UCSD-AML1 (cell line): ENCODE data around the gene BAX.

Source experiments
- DNase-seq: peaks from one replicate; lab custom pipeline; 2025; ENCODE audit not compliant: unreplicated experiment; lab: John Stamatoyannopoulos, UW

Gene BAX

DNA sequence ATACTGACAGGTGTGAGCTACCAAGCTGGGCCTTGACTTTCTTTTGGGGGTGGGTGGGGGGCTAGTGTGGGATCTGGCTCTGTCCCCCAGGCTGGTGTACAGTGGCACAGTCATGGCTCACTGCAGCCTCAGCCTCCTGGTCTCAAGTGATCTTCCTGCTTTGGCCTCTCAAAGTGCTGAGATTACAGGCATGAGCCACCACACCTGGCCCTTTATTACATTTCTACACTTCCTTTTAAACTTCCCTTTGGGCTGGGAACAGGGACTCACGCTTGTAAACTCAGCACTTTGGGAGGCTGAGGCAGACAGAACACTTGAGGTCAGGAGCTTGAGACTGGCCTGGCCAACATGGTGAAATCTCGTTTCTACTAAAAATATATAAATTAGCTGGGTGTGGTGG, 22.4 kb downstream of the BAX start:
- DNase-seq = no peak

DNA sequence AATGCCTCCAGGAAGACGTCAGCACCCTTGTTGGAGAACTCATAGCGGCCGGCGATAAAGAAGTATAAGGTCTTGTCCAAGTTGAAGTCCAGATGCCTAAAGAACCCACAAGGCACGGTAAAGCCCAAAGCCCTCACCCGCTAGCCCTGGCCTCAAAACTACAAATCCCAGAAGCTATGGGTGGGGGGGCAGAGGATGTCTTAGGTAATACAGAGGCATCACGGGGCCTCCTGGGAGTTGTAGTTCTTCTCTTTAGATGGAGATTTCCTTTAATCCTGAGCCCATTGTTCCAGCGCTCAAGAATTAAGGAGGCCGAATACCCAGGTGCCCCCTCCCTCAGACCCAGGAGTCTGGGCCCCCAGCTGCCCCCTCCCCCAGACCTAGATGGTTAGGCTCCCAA, 27.6 kb downstream of the BAX start:
- DNase-seq = no peak

DNA sequence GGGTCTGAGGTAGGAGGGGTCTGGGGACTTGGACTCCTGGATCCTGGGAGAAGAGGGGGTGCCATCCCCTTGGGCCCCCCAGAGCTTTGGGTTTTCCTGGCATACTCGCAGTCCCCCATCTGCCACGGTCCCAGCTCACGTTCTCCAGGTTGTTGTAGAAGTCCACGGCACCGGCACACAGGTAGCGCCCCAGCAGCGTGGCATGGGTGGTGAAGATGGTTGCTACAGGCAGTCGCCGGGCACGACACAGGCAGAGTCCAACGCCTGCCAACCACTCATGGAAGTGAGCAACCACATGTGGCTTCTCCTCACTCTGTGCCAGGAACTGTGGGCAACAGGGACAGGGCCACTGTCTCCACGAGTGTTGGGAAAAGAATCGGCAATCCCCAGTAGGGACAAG, 31.0 kb downstream of the BAX start:
- no peak for DNase-seq

DNA sequence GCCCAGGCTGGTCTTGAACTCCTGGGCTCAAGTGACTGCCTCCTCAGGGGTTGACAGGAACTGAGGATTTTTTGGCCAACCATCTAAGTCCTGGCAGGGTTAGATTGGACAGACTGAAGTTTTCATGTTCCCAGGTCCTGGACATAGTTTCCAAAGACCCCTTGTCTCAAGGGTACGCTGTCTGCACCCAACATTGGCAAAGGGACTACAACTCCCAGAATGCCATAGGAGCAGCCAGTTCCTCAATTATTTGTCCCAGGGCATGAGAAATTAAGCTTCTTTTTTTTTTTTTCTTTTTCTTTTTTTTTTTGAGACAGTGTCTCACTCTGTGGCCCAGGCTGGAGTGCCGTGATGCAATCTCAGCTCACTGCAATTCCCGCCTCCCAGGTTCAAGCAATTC, 31.5 kb downstream of the BAX start:
- no peak for DNase-seq

DNA sequence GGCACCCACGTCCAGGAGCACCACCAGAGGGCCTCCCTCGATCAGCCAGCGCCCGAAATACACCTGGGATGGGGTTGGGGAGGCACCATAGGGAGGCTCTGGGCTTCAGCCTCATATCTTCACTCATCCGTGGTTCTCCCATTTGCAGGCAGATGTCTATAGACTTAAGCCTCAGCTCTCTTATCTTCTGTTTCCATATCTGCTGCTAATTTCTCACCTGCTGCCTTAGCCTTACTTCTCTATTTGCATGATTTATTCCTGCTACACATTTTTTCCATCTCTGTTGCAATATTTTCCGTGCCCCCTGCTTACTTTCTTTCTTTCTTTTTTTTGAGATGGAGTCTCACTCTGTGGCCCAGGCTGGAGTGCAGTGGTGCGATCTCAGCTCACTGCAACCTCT, 32.6 kb downstream of the BAX start:
- DNase-seq = no peak

DNA sequence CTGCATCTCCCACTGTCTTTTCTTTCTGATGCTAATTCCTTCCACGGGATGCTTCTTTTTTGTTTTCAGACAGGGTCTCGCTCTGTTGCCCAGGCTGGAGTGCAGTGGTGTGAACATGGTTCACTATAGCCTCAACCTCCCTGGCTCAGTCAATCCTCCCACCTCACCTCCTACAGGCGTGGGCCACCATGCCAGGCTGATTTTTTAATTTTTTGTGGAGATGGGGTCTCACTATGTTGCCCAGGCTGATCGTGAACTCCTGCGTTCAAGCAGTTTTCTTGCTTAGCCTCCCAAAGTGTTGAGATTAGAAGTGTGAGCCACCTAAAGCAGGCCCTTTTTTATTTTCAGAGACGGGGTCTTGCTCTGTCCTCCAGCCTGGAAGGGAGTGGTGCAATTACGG, 33.6 kb downstream of the BAX start:
- no peak for DNase-seq

DNA sequence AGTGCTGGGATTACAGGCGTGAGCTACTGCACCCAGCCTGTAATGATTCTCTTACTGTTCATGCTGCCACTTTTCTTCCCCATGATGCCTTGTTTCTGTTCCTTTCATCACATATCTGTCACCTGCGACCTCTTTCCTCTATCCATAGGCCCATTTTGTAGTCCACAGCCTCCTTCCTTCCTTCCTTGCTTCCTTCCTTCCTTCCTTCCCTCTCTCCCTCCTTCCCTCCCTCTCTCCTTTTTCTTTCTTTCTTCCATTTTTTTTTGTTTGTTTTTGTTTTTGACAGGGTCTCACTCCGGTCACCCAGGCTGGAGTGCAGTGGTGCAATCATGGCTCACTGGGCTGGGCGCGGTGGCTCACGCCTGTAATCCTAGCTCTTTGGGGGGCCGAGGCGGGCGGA, 34.2 kb downstream of the BAX start:
- DNase-seq = no peak

DNA sequence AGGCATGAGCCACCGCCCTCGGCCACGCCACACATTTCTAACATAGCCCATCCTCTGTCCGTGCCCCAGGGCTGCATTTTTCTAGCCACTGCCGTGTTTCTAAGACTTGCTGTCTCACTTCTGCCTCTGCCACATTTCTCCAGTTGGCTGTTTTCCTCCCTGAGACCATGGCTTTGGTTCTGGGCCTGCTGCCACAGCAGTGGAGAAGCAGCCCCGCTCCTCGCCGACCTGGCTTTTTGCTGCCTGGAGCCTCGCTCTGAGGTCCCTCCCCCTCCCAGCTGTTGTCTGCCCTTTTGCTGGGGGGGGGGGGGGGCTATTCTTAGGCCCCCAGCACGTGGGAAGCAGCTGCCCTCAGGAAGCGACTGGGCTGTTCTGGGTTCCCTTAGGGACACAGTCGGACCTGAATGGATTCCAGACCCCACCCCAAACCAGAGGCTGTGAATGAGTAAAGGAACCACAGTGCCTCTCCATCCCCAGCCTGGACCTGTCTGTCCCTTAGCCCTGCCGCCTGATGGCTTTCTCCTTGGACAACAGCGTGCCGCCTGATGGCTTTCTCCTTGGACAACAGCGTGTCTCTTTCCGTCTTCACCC, 35.1 kb downstream of the BAX start:
- DNase-seq = no peak

DNA sequence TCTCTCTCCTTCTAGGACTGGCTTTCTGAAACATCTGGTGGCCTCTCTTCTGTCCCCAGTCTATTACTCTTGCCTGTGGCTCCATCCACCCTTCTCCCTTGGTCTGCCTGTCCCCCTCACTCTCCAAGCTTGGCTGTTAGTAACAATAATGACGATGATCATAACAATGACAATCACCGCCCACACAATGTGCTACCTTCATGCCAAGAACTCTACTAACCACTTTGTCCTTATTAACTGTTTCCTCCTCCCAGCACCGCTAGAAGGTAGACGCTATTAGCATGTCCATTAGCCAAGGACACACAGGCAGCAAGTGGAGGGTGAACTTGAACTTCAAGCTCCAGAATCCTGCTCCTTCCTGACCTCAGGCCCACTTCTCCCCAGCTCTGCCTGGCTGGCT, 35.7 kb downstream of the BAX start:
- no peak for DNase-seq

DNA sequence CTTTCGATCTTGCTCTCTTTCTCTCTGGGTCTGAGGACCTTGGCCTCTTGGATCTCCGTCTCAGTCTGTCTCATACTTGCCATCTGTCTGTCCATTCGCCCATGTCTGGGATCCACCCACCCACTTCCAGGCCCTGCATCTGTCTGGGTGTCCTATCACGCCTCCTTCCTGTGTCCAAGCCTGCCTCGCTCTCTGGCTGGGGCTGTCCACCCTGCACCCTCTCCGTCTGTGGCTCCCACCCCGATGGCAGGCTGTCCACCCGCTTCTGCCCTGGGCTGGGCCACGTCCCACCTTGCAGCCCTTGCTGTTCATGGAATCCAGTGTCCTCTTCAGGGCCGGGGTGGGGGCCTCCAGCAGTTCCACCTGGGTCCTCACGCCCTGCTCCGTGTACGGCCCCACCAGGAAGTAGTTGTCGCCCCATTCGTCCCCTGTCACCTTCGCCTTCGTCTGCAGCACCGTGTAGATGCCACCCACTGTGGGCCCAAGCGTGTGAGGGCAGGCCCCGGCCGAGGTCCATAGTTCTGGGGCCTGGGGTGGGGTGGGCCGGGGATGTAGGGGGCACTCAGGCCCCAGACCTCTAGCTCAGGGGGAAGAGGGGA, 36.4 kb downstream of the BAX start:
- no peak for DNase-seq

DNA sequence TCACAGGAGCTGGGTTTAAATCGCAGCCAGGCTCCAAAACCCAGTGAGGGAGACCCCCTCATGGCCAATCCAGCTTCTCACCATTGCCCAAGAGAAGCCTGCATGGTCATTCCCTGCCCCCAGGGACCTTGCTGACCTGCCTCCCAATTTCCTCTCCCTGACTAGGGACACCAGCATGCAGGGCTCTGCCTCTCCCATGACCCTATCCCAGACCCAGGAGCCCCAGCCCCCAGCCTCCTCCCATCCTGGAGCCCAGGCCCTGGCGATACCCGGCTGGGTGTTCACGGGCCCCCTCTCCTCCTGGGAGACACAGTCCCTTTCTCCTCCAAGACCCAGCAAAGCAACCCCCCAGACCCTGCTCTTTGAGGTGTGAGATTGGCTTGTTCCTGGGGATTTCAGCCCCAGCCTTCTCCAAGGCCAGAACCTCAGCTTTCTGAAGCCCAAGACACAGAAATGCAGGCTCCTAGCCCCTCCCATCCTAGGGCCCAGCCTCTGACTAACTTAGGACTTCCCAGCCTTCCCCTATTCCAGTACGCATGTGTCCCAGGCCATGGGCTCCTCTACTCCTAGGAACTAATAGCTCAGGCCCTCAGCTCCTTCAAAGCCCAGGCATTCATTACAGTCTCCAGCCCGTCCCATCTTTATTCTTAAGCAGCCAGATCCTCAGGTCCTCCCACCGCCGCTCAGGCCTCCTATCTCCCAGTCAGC, 37.4 kb downstream of the BAX start:
- DNase-seq = peak; percentile 43

DNA sequence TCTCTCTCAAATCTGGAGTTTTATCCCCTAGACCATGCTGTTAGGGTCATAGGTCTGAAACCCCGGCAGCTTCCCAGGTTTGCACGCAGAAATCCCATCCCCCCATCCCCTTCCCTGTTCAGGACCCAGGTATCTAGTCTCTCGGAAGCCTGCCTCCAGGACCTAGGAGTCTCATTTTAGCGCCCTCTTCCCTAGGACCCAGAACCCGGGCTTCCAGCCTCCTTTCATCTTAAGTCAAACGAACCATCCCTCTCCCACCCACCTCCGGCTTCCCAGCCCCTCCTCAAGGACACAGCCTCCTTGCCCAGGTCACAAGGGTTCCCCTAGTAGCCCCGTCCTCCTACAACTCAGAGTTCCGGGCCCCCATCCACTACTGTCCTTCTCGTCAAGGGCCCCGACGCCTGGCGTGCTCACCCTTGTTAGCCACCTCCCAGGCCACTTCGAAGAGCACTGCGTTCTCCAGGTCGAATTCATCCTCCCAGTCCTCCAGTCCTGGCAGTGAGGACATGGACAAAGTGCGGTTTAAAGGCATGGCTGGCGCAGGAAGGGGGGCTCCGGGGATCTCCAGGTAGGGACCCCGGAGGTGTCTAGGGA, 38.0 kb downstream of the BAX start:
- no peak for DNase-seq

DNA sequence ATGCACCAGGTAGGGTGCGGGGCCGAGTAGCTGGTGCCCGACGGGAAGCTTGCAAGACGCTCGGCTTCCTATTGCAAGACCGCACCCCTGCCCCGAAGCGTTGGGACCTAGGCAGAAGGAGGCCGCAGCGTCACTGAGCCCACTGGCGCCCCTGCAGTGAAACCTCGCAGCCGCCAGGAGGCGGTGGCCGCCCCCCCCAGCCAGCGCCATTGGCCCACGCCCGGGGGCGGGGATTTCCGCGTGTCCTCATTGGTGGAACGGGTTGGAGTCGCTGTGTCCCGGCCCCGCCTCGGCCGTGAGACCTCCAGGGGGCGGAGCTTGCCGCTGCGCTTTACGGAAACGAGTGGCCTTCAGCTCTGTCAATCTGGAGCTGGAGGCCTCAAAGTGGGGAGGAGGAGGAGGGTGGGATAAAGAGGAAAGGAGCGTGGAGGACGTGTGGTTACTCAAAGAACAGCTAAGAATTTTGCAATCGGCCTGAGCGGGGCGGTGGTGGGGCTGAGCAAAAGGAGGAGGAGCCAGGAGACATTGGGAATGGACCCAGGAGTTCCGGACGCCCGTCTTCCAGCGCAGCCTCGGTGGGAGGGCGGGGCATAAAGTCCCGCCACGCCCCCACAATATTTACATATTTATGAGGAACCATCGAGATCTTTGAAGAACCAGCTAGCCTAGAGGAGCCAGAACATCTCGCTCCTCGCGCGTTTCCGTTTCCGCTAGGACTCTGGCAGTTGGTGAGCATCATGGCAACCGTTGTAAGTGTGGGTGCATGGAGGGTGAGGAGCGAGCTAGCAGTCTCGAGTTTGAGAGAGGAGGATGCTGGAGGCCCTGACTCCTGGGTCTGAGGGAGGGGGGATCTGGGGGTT, 38.7 kb downstream of the BAX start, which contains the start of the genes GYS1 and RUVBL2:
Gene GYS1, minus strand, starts transcription at position 135 of the 860 bp plus-strand sequence. CDS start 197 bp downstream, outside the sequence.
Gene RUVBL2, plus strand, starts transcription at position 713 of the 860 bp plus-strand sequence. Its CDS starts 25 bp downstream, at position 738.
- peak; percentile 99 for DNase-seq

DNA sequence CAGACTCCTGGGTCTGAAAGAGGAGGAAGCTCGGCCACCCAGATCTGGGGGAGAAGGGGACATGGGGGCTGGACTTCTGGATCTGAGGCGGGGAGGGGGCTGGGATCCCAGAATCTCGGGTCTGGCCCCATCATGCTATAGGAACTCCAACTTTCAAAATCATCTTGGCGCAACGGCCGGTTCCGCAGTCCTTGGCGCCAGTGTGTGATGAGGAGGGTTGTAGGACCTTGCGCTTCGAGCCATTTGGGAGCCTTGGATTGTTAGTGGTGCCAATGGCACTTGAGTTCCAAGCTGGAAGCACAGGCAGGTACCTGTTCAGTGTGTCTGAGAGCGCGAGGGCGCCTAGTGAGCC, 39.3 kb downstream of the BAX start:
- DNase-seq = no peak

DNA sequence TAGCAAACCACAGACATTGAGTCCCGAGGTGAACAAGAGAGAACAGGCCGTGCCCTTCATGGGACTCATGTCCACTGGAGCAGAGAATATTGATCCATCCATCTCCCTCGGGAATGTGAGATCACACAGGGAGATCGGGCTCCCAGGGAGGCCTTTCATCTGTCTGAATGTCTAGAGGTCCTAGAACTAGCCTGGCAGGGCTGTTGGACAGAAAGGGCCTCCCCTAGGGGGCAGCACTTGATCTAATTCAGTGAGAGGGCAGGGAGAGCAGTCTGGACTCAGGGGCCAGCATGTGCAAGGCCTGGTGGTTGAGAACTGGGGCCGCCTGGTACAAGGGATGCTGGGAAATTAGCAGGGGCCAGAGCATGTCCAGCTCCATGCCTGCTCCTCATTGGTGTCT, 43.3 kb downstream of the BAX start:
- peak; percentile 61 for DNase-seq

DNA sequence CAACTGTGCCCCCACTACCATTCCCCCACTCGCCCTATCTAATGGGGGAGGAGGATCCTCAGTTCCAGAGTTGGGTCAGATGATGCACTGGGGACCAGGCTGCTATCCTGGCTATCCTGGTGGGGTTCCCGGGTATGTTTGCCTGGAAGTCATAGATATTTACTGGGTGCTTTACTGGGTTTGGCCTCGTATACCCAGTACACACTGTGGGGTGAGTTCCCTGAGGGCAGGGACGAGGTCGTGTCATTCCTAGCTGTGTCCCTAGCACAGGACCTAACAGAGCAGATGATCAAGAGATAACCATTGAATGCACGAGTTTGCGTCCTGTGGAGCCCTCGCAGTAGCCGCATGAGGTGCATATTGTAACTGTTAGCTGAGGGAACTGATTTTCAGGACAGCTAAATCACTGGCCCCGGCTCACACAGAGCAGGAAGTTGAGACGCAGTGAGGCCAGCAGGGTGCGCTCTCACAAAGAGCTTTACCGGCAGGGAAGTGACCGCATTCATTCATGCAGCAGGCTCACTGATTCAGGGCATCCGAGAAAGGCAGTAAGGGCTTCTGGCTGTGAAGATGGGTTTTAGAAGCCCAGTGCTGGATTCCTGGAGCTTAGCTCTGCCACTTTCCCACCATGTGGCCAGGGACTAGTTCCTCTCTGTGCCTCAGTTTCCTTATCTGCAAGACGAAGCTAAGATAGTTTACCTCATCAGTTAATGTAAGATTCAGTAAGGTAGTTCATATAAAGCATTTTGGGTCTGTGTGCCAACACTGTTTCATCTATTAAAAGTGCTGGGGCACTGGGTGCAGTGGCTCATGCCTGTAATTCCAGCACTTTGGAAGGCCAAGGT, 45.0 kb downstream of the BAX start:
- peak; percentile 41 for DNase-seq

DNA sequence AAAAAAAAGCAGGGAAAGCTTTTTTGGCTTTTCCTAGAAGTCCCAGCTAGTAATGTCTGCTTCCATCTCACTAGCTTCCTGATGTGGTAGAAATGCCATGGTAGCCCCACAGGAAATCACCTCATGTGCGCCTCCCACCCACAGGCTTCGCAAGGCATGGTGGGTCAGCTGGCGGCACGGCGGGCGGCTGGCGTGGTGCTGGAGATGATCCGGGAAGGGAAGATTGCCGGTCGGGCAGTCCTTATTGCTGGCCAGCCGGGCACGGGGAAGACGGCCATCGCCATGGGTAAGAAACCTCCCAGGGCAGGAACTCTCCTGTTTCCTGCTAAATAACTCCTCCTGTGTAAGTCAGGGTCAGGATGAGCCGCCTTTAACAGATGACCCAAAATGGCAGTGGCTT, 49.5 kb downstream of the BAX start:
- no peak for DNase-seq

DNA sequence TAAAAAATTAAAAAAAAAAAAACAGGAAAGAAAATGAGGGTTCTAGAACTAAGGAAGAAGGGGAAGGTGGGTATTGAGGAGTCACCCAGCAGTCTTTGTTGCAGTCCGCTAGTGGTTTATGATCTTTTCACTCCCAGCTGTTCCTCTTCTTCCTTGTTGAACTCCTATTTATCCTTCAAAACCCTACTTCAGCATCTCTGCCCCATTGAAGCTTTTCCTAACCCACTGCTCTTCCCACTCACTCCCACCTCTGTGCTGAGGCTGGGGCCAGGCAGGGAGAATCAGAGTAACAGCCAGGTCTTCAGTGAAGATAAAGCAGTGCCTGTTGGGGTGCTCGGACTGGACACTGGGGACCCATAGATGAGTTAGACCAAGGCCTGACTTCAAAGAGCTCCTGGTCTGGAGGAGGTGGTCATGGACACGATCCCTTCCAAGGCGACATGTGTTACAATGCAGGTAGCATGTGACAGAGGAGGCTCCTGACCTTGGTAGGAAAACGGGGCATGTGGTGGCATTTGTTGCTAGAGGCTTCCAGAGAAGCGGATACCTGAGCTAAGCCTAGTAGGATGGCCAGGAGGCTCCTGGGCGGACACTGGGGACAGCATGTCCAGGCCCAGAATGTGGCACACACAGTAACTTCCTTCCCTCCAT, 50.4 kb downstream of the BAX start:
- DNase-seq = no peak

DNA sequence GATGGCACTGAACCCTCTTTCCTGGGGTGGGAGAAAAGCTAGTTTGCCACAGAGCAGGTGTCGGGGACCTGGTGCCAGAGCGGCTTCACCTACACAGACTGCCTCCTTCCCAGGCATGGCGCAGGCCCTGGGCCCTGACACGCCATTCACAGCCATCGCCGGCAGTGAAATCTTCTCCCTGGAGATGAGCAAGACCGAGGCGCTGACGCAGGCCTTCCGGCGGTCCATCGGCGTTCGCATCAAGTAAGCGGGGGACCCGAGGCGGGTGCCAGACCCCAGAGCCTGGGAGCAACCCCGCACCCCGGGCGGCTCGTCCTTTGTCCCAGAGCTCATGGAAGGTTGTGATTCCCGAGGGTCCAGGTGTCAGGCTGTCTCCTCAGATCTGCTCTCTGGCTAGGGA, 52.2 kb downstream of the BAX start:
- no peak for DNase-seq

DNA sequence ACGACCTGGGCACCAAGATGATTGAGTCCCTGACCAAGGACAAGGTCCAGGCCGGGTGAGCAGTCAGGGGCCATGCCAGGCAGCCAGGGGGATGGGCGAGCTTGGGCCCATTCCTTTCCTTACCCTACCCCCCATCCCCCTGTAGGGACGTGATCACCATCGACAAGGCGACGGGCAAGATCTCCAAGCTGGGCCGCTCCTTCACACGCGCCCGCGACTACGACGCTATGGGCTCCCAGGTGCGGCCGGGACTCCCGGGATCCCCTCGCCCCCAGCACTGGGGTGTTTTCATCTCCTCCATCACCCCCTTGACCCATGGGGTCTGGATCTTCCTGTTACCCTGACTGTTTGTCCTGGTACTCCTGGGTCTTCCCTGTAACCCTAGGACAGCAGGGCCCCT, 55.2 kb downstream of the BAX start:
- DNase-seq = no peak
